Pulmonary artery endothelial cell (primary cell): ENCODE results near the gene RWDD1. TPM values are rescaled to one million over a fixed set of nuclear protein-coding genes. Genes with fewer than 3 reads are reported as not detected.

ENCODE experiments used
- DNase-seq: peaks from one replicate; pipeline ENCODE4 v3.0.0-alpha.2; 2011; ENCODE audit warnings: low read depth, low spot score
- total RNA-seq: library from RNA; depleted of rRNA; stranded (reverse); fragments of >200 nt; gene quantifications from 2 replicates; pipeline ENCODE4 v1.2.3, GENCODE V29; 2014

Gene RWDD1
- total RNA-seq, 1 donor from 2014 or later = 25.9 TPM

DNA sequence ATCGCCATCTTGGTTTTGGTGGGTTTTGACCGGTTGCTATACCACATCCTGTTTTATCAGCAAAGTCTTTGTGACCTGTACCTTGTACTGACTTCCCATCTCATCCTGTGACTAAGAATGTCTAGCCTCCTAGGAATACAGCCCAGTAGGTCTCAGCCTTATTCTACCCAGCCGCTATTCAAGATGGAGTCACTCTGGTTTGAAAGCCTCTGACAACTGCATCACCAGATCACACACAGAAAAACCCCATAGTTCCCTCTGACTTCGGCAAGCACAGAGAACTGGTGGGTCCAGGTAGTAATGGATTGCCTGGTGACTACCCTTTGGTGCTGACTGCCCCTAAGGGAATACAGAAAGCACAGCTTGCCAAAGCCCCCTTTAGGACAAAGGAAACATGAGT is 34.6 kb downstream of the RWDD1 start:
- DNase-seq = no peak

DNA sequence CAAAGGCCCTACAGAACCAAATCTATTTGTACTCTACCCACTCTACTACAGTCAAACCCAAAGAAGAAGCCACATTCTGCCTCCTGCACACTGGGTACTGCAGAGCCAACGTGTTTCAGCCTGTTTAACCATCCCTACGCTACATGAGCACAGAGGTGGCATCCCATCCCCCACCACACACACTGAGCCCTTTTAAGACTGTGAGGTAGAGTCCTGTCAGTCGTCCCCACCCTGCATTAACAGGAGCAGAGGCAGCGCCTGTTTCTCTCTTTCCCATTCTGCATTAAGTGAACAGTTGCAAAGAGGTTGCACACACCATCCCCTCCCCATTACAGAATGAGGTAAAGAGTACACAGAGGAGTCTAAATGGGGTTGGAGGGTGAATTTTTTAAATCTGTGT is 39.8 kb downstream of the RWDD1 start:
- DNase-seq = no peak

DNA sequence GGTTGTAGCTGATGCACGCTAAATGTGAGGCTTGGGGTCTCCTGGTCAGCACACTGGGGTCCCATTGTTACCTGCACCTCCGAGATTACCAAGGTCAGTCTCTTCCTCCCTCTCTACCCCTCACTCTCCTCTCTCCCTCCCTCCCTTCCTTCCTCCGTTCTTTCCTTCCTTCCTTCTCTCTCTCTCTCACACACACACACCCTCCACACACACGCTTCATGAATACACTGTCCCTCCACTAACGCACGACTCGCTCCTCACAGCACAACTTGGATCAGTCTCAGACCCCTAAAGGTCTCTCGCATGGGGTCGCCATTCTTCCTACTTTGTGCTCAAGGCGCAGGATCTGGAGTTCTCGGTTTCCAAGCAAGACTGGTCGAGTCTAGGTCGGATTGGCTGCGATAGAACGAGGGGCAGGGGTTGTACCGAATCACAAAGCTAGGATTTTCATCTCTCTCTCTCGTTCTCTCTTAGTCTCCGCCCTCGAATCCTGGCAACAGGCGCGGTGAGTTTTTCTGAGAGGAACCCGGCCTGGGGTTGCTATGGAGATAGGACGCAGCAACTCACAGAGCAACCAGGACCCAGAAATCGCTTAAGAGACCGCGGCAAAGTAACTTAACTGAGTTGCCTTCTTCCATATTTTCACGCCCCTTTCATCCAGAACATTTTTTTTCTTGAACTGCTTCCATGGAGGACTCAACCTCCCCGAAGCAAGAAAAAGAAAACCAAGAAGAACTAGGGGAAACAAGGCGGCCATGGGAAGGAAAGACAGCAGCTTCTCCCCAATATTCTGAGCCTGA is 44.8 kb downstream of the RWDD1 start, which contains the start of gene RSPH4A:
Gene RSPH4A, plus strand, starts transcription at position 543 of the 800 bp plus-strand sequence. Its CDS starts 145 bp downstream, at position 688.
- DNase-seq = peak; percentile 85

GRCh38 chr6:116616737-116617053 is 45.4 kb downstream of the RWDD1 start:
- no peak for DNase-seq

DNA sequence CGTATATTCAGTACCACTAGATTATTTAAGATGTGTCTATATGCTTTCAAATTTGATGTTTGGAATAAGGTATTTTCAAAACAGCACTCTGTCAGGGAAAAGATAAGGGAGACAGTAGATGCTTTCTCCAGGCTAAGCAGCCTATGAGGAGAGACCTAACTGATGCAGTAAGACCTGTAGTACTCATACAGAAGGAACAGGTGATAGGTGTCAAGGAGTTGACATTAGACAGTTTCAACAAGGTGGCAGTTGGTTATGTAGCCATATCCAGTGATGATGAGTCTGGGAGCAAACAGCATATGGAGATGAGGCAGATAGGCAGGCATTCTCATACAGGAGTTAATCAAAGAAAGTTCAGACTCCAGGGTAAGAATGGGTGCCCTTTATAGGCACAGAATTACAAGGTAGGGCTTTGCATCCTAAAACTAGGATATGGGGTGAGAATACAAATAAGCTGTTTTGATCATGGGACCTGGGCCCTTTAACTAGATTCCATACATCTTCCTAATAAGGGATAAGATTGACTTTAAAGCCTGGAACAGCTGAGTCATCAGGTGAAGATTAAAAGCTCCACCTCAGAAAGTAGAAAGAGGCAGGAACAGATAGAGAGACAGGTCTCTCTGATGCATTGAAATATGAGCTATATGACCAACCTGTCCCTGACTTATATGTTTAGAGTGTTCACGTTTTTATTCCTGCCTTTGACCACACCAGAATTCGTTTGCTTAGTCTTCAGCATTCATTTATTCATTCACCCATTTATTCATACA is 52.9 kb downstream of the RWDD1 start:
- no peak for DNase-seq

DNA sequence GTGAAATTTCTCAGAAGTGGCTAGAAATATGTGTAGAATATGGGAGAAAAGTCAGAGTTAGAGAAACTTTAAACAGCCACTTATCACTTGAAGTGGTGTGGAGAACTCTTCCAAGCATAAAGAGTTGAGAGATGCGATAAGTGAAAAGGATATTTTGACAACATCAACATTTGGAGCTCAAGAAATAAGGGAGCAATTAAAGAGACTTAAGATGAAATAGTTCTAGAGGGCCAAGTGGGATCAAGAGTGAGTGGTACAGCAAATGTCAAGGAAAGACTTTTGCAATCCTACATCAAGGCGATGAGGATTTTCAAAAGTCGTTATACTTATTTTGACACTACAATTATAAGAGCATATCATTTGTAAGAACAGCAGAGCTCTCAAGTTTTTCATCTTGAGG is 54.6 kb downstream of the RWDD1 start:
- no peak for DNase-seq

DNA sequence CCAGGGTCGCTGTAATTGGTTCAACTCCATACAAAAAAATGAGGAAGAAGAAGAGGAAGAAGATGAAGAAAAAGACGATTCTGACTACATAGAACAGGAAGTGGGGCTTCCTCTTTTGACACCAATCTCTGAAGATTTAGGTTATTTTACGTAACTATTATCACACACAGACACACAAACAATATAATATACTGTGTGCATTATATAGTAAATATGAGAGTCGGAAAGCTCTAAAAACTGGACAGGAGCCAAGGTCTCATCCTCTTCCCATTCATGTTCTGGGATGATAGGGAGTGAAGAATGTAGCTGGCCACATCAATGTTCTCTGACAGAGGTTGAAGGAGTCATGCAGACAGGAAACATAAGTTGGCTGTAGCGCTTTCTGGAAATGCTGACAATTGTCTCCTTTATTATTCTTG is 58.3 kb downstream of the RWDD1 start:
- DNase-seq = peak; percentile 61

GRCh38 chr6:116631379-116631990 is 60.2 kb downstream of the RWDD1 start:
- no peak for DNase-seq

DNA sequence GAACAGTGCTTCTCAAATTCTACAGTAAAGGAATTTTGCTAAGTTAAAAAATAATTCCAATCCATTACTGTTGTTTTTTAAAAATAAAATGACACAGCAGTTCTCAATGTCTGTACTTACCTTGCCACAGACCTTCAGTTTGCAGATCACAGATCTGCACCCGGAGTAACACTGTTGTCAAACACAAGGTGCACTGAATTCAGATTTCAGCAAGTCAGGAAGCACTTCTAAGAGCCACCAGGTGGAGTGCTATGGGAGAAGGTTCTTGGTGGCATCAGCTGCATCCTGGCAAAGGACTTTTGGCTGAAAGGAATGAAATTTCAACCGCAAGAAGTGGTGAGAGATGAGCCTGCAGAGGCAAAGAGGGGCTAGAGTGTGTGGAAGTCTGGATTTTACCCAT is 62.4 kb downstream of the RWDD1 start:
- no peak for DNase-seq

Other genes starting within 250 kb of the RWDD1 start
- 64.2 and 66.1 TPM in 2 replicates for gene DSE, start 200.6 kb upstream of the RWDD1 start, total RNA-seq
- gene CALHM6, start 110.1 kb upstream of the RWDD1 start, total RNA-seq = 0.32 and 0.40 TPM in 2 replicates
- gene CALHM5, start 59.9 kb upstream of the RWDD1 start, total RNA-seq = 7.8 and 14.8 TPM in 2 replicates
- 0.04 and 0.07 TPM in 2 replicates for gene TRAPPC3L, start 25.8 kb upstream of the RWDD1 start, total RNA-seq
- gene CALHM4, start 17.8 kb upstream of the RWDD1 start, total RNA-seq = 0.13 and 0.28 TPM in 2 replicates
- gene RSPH4A, start 45.0 kb downstream of the RWDD1 start, total RNA-seq = 0.04 and 0.13 TPM in 2 replicates
- gene ZUP1, start 97.3 kb downstream of the RWDD1 start, total RNA-seq = 12.5 and 19.1 TPM in 2 replicates
- 10.5 and 12.2 TPM in 2 replicates for gene KPNA5, start 109.7 kb downstream of the RWDD1 start, total RNA-seq
- 0.07 and 0.35 TPM in 2 replicates for gene FAM162B, start 194.2 kb downstream of the RWDD1 start, total RNA-seq